Adrenal gland (tissue), 12 donors: ENCODE measurements around the gene HES7. TPM values are rescaled to one million over a fixed set of nuclear protein-coding genes. Genes with fewer than 3 reads are reported as not detected.
A peak's percentile ranks its signal among the peaks of the same experiment; 100 is the strongest.

ENCODE experiments used
- DNase-seq, 7 donors: peaks; one replicate each; pipeline ENCODE4 v3.0.0-alpha.2; 2019 to 2020
- H3K27ac ChIP-seq, 5 donors: fragments of 200-600 bp; sonication (generic) in 4 of 5; 1 replicate in 3 of 5; 2 replicates in 2 of 5; pipeline versions ENCODE4 v1.5.1 to v1.8.0; 2016 to 2020; ENCODE audit warnings: mild to moderate bottlenecking in 1 of 5
- H3K27me3 ChIP-seq: fragments of 200-600 bp; 2 replicates; pipeline ENCODE4 v1.8.0; 2021
- H3K36me3 ChIP-seq, 2 donors: fragments of 200-600 bp; replicated peaks in 1 of 2; 1 replicate in 1 of 2; 2 replicates in 1 of 2; pipeline versions ENCODE4 v1.5.1 to v1.8.0; 2018 to 2022
- H3K4me1 ChIP-seq, 2 donors: fragments of 200-600 bp; replicated peaks in 1 of 2; 1 replicate in 1 of 2; 2 replicates in 1 of 2; pipeline versions ENCODE4 v1.5.1 to v1.8.0; 2018 to 2021
- H3K4me3 ChIP-seq, 4 donors: fragments of 200-600 bp; sonication (generic) in 3 of 4; one replicate each; pipeline ENCODE4 v1.5.1; 2016 to 2018
- H3K9me3 ChIP-seq, 3 donors: fragments of 200-600 bp; sonication (generic) in 1 of 3; replicated peaks in 1 of 3; 1 replicate in 2 of 3; 2 replicates in 1 of 3; pipeline versions ENCODE4 v1.5.1 to v1.8.0; 2016 to 2021
- POLR2A ChIP-seq, 2 donors: fragments of 450-650 bp; IDR thresholded peaks; one replicate each; pipeline ENCODE4 v1.6.1; 2017; ENCODE audit warnings: antibody characterized with exemption in 2 of 2, mild to moderate bottlenecking in 2 of 2, moderate library complexity in 1 of 2
- WGBS, 4 donors: extraction: QIAGEN DNeasy Blood & Tissue Kit in 2 of 4; methylation state at CpG; one replicate each; pipeline versions ENCODE4 v1.1.5 to v1.1.7; 2013 to 2017; 5-methylcytosine and 5-hydroxymethylcytosine counted together
- intact Hi-C, 2 donors: fragments of 100-400 bp; cut with DNase I; formaldehyde crosslinking; loops; one replicate each; pipeline versions ENCODE4 v1.14.1 to v1.15.0; 2022 to 2023
- polyA plus RNA-seq, 3 donors: library from polyadenylated mRNA; stranded (reverse); fragments of 200-250 nt in 2 of 3; fragments of 350-450 nt in 1 of 3; fragmentation: Illumina TruSeq in 1 of 3; extraction: RNeasy Lipid Tissue Mini Kit (QIAGEN cat#74804) in 1 of 3; gene quantifications; one replicate each; pipeline ENCODE4 v1.2.3, GENCODE V29; 2013 to 2014
- total RNA-seq, 9 donors: library from RNA; depleted of rRNA in 4 of 9; stranded (reverse); fragments of >200 nt in 4 of 9; fragments of 120-200 nt in 1 of 9; fragmentation: NEBNext Ultra II Directional in 1 of 9; extraction: Animal tissue kit (Norgen Biotek cat#: 25700) in 1 of 9; gene quantifications; one replicate each; pipeline versions ENCODE4 v1.1.0 to v1.2.4, GENCODE V29; 2013 to 2023
- TF ChIP-seq, protein P1 (sequence below), 6 experiments: fragments of 450-650 bp in 4 of 6; fragments of 200-600 bp in 2 of 6; sonication (generic) in 1 of 6; IDR thresholded peaks; 1 replicate in 5 of 6; 2 replicates in 1 of 6; pipeline versions ENCODE4 v1.5.1 to v1.8.0; 2016 to 2021; ENCODE audit warnings: antibody characterized with exemption in 6 of 6, mild to moderate bottlenecking in 2 of 6, moderate library complexity in 1 of 6
- donor health status: healthy with polysubstance abuse.
- donor health status: Bipolar disorder and iron deficiency.
- donor health status: DM: yes; HTN: yes; CAD: no.
- donor health status: DM: no; HTN: no; CAD: no.
- donor health status: DM: no; HTN: no; CAD: no.
- donor health status: DM: yes; HTN: yes; CAD: no.

HES7 gene
- total and polyA plus RNA-seq, 12 donors, result 0.06 to 1.0 (median 0.32) TPM; not detected in 7

DNA sequence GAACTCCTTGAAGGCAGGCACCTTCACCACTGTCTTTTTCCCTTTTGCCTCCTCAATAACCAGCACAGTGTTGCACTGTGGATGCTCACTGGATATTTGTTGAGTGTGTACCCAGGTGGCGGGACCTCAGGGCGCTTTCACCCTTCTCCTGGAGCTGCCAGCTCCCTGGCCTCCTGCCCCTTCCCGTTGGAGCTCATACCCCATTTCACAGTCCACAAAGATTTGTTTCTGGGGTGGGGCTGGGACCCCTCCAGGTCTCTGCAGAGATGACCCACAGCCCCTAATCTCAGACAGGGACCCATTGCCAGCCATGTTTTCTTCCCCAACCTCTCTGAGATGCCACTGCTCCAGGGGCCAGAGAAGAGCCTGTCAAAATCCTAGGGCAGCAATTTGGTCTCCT is 48.8 kb downstream of the HES7 start:
- Histone ChIP-seq H3K27me3 (peaks cover 66% of the 10 kb centered on the region), H3K4me1 (peaks cover 0 to 14% of the 10 kb centered on the region in 2 donors), H3K4me3 (no peak overlapping the region), H3K9me3 (no peaks in the 10 kb centered on the region), H3K36me3 (no peaks in the 10 kb centered on the region), H3K27ac (no peak overlapping the region)
- 65 to 90% (median 86%) methylated on average over 2 to 3 of the region's 3 CpGs for WGBS, 4 donors
- intact Hi-C loops, result loop anchor here (5.0 to 10.0 kb wide), 2 partner anchors 37 to 230 kb away; no protein-coding TSS in a partner anchor
- TF ChIP-seq, protein P1, sequence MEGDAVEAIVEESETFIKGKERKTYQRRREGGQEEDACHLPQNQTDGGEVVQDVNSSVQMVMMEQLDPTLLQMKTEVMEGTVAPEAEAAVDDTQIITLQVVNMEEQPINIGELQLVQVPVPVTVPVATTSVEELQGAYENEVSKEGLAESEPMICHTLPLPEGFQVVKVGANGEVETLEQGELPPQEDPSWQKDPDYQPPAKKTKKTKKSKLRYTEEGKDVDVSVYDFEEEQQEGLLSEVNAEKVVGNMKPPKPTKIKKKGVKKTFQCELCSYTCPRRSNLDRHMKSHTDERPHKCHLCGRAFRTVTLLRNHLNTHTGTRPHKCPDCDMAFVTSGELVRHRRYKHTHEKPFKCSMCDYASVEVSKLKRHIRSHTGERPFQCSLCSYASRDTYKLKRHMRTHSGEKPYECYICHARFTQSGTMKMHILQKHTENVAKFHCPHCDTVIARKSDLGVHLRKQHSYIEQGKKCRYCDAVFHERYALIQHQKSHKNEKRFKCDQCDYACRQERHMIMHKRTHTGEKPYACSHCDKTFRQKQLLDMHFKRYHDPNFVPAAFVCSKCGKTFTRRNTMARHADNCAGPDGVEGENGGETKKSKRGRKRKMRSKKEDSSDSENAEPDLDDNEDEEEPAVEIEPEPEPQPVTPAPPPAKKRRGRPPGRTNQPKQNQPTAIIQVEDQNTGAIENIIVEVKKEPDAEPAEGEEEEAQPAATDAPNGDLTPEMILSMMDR (IDR thresholded peaks at IDR 0.05), result no peak
- no peak for TF ChIP-seq POLR2A (IDR thresholded peaks at IDR 0.05)
- DNase-seq, result no peak

DNA sequence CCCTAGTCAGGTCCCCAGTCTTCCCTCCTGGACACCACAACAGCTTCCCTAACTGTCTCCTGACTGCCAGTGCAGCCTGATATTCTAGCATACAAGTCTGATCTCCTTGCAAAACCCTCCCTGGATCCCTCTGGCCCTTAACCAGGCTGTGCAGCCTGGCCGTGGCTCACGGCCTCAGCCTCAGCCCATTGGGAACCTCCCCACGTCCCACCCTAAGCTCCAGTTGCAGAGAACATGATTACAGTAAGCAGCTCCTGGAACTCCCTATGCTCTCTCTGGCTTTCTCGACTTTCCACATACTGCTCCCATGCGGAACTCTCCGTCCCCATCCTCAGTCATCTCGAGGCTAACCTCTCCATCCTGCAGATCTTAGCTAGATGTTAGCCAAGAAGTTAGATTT is 49.4 kb downstream of the HES7 start:
- intact Hi-C loops, result loop anchor here in 1 of 2 donors (10.0 kb wide), 1 partner anchor 230 kb away; no protein-coding TSS in a partner anchor
- no peak for TF ChIP-seq POLR2A (IDR thresholded peaks at IDR 0.05)
- TF ChIP-seq, protein P1 (IDR thresholded peaks at IDR 0.05), result no peak
- WGBS, 4 donors, result 48 to 61% (median 51%) methylated on average over 5 to 7 of the region's 7 CpGs
- Histone ChIP-seq H3K27me3 (peaks cover 66% of the 10 kb centered on the region), H3K4me3 (no peak overlapping the region), H3K9me3 (no peaks in the 10 kb centered on the region), H3K36me3 (no peaks in the 10 kb centered on the region), H3K4me1 (peaks cover 0 to 11% of the 10 kb centered on the region in 2 donors), H3K27ac (no peak overlapping the region)
- no peak for DNase-seq

DNA sequence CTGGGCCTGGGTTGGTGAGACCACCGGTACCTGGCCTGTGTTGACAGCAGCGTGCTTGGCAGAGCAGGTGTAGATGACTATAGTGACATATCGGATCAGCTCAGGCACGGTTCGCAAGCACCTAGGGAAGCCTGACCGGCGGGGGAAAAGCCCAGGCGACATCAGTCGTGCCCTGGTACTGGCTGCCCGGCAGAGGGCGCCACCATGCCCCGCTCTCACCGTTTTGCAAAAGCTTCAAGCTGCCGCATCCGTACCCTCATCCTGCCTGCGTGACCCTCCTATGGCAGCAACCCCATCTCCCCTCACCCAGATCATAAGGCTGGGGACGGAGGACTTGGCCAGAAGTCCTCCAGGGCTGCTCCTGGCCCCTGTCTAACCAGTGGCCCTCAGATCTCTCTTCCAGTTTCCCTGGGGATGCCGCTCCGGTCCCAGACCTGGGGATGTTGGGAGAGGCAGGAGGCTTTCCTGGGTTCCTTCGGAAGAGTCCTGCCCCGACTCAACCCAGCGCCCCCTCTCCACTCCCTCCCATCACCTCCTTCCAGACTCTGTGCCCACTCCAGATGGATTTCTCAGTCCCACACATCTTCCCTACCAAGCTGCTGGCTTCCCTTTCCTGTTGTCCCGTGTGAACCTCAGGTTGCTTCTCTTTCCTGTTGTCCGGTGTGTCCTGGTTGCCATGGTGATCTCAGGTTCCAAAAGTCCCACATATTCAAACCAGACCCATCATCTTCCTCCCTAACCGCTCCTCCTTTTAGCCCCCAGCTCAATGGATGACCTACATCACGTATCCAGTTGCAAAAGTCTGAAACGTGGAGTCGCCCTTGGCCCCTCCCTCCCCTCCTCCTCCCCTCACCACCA is 50.0 kb downstream of the HES7 start:
- no peak for TF ChIP-seq POLR2A (IDR thresholded peaks at IDR 0.05)
- TF ChIP-seq, protein P1 (IDR thresholded peaks at IDR 0.05), result peak; percentile 63 to 88 (median 70)
- Histone ChIP-seq H3K27me3 (peaks cover 66% of the 10 kb centered on the region), H3K4me1 (peaks cover 0 to 6% of the 10 kb centered on the region in 2 donors), H3K36me3 (no peaks in the 10 kb centered on the region), H3K4me3 (no peak overlapping the region), H3K27ac (no peak overlapping the region), H3K9me3 (no peaks in the 10 kb centered on the region)
- peak; percentile 66 to 77 (median 73) for DNase-seq
- 4 to 10% (median 7%) methylated on average over 10 to 28 of the region's 28 CpGs for WGBS, 4 donors
- intact Hi-C loops, result loop anchor here in 1 of 2 donors (10.0 kb wide), 1 partner anchor 231 kb away; no protein-coding TSS in a partner anchor

DNA sequence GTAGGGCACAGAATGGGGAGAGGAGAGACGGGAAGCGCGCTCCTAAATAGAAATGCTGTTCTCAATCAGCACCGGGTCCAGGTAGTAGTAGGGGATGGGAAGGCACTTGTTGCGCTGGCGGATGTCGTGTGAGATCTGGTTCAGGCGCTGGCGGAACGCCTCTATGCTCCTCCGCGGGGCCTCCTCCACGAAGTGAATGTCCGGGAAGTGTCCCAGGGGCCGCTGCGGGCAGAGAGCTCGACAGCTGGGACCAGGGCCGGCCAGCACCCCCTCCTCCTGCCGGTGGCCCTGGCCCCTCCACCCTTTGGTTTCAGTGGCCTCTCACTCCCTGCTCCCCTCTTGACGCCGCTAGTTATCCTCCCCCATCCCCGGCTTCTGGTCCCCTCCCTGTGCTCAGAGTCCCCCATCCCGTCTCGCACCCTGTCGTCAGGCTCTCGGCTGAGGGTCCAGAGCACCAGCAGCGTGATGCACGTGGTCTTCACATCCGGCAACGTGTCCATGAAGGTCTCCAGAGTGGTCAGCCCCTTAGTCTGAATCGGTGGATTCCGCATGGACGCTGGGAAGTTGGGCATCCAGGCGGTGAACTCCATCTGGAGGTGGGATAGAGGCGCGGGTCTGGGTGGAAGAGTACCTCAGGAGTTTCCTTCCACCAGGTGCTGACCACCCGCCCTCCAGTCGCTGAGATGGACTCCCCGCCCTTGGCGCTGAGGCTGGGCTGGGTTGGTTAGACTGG is 51.0 kb downstream of the HES7 start:
- TF ChIP-seq, protein P1 (IDR thresholded peaks at IDR 0.05), result no peak
- TF ChIP-seq POLR2A (IDR thresholded peaks at IDR 0.05), result no peak
- H3K36me3 ChIP-seq, result no peaks in the 10 kb centered on the region
- H3K27me3 ChIP-seq, result peaks cover 62% of the 10 kb centered on the region
- DNase-seq, result peak in 1 of 7 donors; percentile 16
- WGBS, 4 donors, result 4 to 12% (median 6%) methylated on average over 14 to 40 of the region's 40 CpGs
- H3K9me3 ChIP-seq, result no peaks in the 10 kb centered on the region
- intact Hi-C loops, result loop anchor here in 1 of 2 donors (10.0 kb wide), 1 partner anchor 232 kb away; no protein-coding TSS in a partner anchor
- no peak overlapping the region for H3K4me3 ChIP-seq
- peaks cover 0 to 6% of the 10 kb centered on the region in 2 donors for H3K4me1 ChIP-seq
- no peak overlapping the region for H3K27ac ChIP-seq
